Dendritic cell treated with granulocyte-macrophage colony-stimulating factor and Interleukin-4, amounts not matched to agents 40 ng/mL and 50 ng/mL, for 4 days (primary cell): Measurements from ENCODE around the gene EVA1A.

Experiments
- H3K27ac Mint-ChIP-seq: one replicate; pipeline ENCODE4 v1.8.0; 2022; ENCODE audit warnings: mild to moderate bottlenecking, mixed read lengths
- H3K27me3 Mint-ChIP-seq: one replicate; pipeline ENCODE4 v1.8.0; 2022; ENCODE audit warnings: mild to moderate bottlenecking, mixed read lengths
- H3K36me3 Mint-ChIP-seq: one replicate; pipeline ENCODE4 v1.8.0; 2022; ENCODE audit warnings: low read depth, mixed read lengths
- H3K4me1 Mint-ChIP-seq: one replicate; pipeline ENCODE4 v1.8.0; 2022; ENCODE audit warnings: low read depth, mixed read lengths
- H3K4me3 Mint-ChIP-seq: one replicate; pipeline ENCODE4 v1.8.0; 2022; ENCODE audit warnings: mild to moderate bottlenecking, moderate library complexity, mixed read lengths
- H3K9me3 Mint-ChIP-seq: one replicate; pipeline ENCODE4 v1.8.0; 2022; ENCODE audit warnings: mixed read lengths
- intact Hi-C: fragments of 100-400 bp; cut with micrococcal nuclease; formaldehyde crosslinking; loops from one replicate; pipeline ENCODE4 v1.15.0; 2022

The EVA1A gene

DNA sequence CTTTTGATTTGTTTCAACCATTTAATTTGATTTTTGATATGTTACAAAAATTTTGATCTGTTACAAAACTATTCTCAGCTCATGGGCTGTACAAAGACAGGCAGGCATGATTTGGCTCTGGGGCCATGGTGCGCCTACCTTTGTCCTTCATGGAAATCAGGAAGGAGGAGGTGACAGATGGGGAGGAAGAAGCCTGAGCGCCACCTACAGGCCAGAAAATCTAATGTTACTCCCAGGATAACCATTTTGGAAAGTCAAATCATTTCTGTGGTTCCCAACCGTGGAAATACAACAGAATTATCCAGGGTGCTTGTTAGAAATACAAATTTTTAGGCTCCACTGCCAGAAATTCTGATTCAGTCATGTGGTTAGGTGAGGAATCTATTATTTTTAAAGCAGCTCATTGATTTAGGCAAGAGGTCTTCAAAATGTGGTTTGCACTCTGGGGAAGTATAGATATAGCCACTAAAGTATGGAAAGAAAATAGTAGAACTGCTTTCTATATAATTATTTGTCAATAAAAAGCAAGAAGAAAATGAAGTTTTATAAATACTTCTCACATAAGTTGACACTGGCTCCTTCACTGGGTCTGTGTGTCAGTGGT is 93.9 kb downstream of the EVA1A start:
- no peaks in the 10 kb centered on the region for H3K36me3 Mint-ChIP-seq
- no peaks in the 10 kb centered on the region for H3K9me3 Mint-ChIP-seq
- peaks cover 9% of the 10 kb centered on the region for H3K27me3 Mint-ChIP-seq
- intact Hi-C loops = no loop called here
- no peak overlapping the region for H3K4me3 Mint-ChIP-seq
- H3K27ac Mint-ChIP-seq = no peak overlapping the region
- no peaks in the 10 kb centered on the region for H3K4me1 Mint-ChIP-seq

- Mint-ChIP-seq H3K27me3 (peaks cover 9% of the 10 kb centered on the region), H3K9me3 (no peaks in the 10 kb centered on the region), H3K36me3 (no peaks in the 10 kb centered on the region), H3K4me1 (no peaks in the 10 kb centered on the region), H3K4me3 (no peak overlapping the region), H3K27ac (no peak overlapping the region)
- intact Hi-C loops = no loop called here
Observed at GRCh38 chr2:75465317-75465984, 95.3 kb downstream of the EVA1A start.

DNA sequence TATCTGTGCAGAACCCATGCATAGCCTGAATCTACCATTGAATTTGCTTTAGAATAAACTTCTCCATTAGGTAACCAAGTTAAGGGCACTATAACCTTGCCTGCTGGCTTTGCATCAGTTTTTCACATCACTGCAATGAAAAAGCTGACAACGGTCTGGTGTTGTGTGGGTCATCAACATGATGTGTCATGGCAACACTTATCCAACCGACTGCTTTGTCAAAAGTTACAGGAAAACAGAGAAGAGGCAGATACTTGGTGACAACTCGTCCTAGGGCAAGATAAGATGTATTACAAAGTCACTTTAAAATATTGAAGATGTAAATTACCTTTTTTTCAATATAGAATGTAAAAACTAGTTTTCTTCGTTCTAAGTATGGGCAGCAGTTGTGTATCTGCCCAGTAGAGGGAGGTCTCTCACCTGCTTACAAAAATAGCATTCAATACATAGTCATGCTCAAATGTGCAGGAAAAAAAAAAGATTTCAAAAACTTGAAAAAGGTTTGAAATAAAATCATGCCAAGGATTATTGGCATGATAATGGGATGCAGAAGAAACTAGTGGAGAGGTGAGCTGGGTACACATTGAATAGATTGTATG is 96.3 kb downstream of the EVA1A start:
- H3K4me3 Mint-ChIP-seq = no peak overlapping the region
- intact Hi-C loops = no loop called here
- H3K9me3 Mint-ChIP-seq = no peaks in the 10 kb centered on the region
- peaks cover 9% of the 10 kb centered on the region for H3K27me3 Mint-ChIP-seq
- H3K4me1 Mint-ChIP-seq = no peaks in the 10 kb centered on the region
- no peaks in the 10 kb centered on the region for H3K36me3 Mint-ChIP-seq
- no peak overlapping the region for H3K27ac Mint-ChIP-seq

DNA sequence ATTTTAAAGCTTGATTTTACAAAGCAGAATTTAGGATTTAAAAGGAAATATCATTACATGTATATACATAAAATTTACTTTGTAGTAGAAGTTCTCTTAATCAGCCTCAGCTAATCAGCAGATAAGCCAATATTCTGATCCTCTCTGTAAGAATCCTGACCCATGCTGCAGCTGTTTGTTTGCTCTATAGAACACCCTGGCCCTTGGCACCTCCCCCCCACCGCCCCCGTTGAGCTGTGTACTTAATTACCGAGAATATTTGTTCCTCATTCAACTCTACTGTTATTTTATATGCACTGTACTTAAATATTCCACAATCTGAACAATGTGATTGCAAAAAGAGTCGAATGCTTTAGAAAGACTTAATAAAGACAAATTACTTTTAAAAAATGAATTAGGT is 98.0 kb downstream of the EVA1A start:
- no peaks in the 10 kb centered on the region for H3K4me1 Mint-ChIP-seq
- no peaks in the 10 kb centered on the region for H3K36me3 Mint-ChIP-seq
- H3K27me3 Mint-ChIP-seq = peaks cover 8% of the 10 kb centered on the region
- no peak overlapping the region for H3K27ac Mint-ChIP-seq
- intact Hi-C loops = no loop called here
- no peak overlapping the region for H3K4me3 Mint-ChIP-seq
- H3K9me3 Mint-ChIP-seq = no peaks in the 10 kb centered on the region

DNA sequence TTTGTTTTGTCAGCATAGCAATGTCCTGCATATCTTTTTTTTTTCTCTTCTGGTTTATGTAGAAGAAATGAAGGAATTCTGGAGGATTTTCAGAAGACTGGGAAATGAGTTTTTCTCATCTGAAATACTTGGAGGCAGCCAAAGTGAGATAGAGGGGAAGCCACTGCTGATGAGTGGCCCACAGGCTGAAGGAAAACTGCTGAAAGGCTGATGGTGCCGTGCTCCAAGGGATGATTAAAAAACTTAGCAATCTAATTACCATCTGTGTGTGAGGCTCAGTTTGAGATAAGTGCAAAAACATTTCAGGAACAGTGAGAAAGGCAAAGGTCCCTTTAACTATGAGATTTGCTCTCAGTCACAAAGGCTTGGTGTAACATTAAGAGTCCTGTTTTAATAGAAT is 98.5 kb downstream of the EVA1A start:
- Mint-ChIP-seq H3K4me1 (no peaks in the 10 kb centered on the region), H3K27me3 (peaks cover 6% of the 10 kb centered on the region), H3K4me3 (no peak overlapping the region), H3K36me3 (no peaks in the 10 kb centered on the region), H3K9me3 (no peaks in the 10 kb centered on the region), H3K27ac (no peak overlapping the region)
- intact Hi-C loops = no loop called here

GRCh38 chr2:75460630-75461029 is 100.1 kb downstream of the EVA1A start:
- intact Hi-C loops = no loop called here
- no peaks in the 10 kb centered on the region for H3K9me3 Mint-ChIP-seq
- no peaks in the 10 kb centered on the region for H3K36me3 Mint-ChIP-seq
- H3K4me1 Mint-ChIP-seq = no peaks in the 10 kb centered on the region
- H3K27ac Mint-ChIP-seq = no peak overlapping the region
- H3K4me3 Mint-ChIP-seq = no peak overlapping the region
- peaks cover 5% of the 10 kb centered on the region for H3K27me3 Mint-ChIP-seq

GRCh38 chr2:75459565-75460310 is 101.0 kb downstream of the EVA1A start:
- no peaks in the 10 kb centered on the region for H3K4me1 Mint-ChIP-seq
- no peaks in the 10 kb centered on the region for H3K36me3 Mint-ChIP-seq
- H3K9me3 Mint-ChIP-seq = no peaks in the 10 kb centered on the region
- no peak overlapping the region for H3K27ac Mint-ChIP-seq
- intact Hi-C loops = no loop called here
- H3K4me3 Mint-ChIP-seq = no peak overlapping the region
- H3K27me3 Mint-ChIP-seq = peaks cover 5% of the 10 kb centered on the region

GRCh38 chr2:75458201-75458600 is 102.5 kb downstream of the EVA1A start:
- intact Hi-C loops = no loop called here
- H3K36me3 Mint-ChIP-seq = no peaks in the 10 kb centered on the region
- no peaks in the 10 kb centered on the region for H3K4me1 Mint-ChIP-seq
- no peak overlapping the region for H3K27ac Mint-ChIP-seq
- no peak overlapping the region for H3K4me3 Mint-ChIP-seq
- H3K27me3 Mint-ChIP-seq = no peaks in the 10 kb centered on the region
- H3K9me3 Mint-ChIP-seq = no peaks in the 10 kb centered on the region

DNA sequence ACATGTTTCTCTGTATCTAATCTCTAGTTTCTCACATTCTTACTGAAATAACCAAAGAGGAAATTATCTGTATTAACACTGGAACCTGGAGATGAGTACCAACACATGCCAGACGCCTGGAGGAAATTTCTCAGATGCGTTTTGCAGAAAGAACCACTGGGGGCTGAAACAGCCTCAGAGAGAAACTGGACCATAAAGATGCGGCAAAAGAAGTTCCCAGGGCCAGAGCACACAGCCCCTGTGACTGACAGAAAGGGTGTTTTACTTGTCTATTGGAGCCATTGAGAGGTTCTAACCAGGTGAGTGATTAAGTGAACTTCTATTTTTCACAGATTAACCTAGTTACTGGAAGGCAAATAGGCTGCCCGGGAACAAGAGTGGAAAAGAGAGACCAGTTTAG is 103.9 kb downstream of the EVA1A start:
- Mint-ChIP-seq H3K4me3 (no peak overlapping the region), H3K27ac (no peak overlapping the region), H3K9me3 (no peaks in the 10 kb centered on the region), H3K4me1 (no peaks in the 10 kb centered on the region), H3K36me3 (no peaks in the 10 kb centered on the region), H3K27me3 (no peaks in the 10 kb centered on the region)
- intact Hi-C loops = no loop called here

DNA sequence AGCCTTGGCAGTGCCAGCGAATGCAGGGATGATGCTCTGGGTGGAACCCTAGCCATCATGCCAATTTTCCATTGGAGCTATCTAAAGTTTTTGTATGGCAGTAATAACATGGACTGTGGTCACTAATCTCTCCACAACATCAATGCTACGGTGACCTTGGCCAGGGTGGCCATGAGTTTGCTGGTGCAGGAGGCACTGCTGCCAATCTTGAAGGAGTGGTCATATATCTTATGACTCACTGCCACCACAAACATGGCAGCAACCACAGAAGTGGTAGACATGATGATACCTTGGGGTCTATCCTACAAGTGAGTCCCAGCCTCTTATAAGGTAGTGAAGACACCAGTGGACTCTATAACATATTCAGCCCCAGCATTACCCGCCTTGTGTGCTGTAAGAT is 104.6 kb downstream of the EVA1A start:
- intact Hi-C loops = no loop called here
- Mint-ChIP-seq H3K9me3 (no peaks in the 10 kb centered on the region), H3K27ac (no peak overlapping the region), H3K36me3 (no peaks in the 10 kb centered on the region), H3K4me1 (no peaks in the 10 kb centered on the region), H3K27me3 (no peaks in the 10 kb centered on the region), H3K4me3 (no peak overlapping the region)

- Mint-ChIP-seq H3K27me3 (no peaks in the 10 kb centered on the region), H3K4me3 (no peak overlapping the region), H3K36me3 (no peaks in the 10 kb centered on the region), H3K4me1 (no peaks in the 10 kb centered on the region), H3K27ac (no peak overlapping the region), H3K9me3 (peaks cover under 1% of the 10 kb centered on the region)
- intact Hi-C loops = no loop called here
Observed at GRCh38 chr2:75454241-75454620, 106.5 kb downstream of the EVA1A start.

- Mint-ChIP-seq H3K27me3 (no peaks in the 10 kb centered on the region), H3K27ac (no peak overlapping the region)
- intact Hi-C loops = no loop called here
Observed at GRCh38 chr2:75453384-75454240, 107.1 kb downstream of the EVA1A start.

DNA sequence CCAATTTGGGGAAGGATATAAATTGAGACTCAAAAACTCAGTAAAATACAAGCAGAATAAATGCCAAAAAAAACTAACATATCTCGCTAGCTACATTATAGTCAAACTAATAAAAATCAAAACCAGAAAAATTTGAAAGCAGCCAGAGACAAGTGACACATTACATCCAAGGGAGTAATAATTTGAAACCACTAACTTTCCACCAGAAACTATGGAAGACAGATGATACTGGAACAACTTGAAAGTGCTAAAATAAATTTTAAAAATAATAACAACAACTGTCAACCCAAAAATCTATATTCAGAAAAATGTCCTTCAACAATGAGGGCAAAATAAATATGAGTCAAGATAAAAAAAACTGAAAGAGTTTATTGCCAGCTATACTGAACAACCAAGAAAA is 110.7 kb downstream of the EVA1A start:
- Mint-ChIP-seq H3K9me3 (peaks cover 11% of the 10 kb centered on the region), H3K27me3 (no peaks in the 10 kb centered on the region), H3K36me3 (no peaks in the 10 kb centered on the region), H3K27ac (no peak overlapping the region), H3K4me1 (no peaks in the 10 kb centered on the region), H3K4me3 (no peak overlapping the region)
- intact Hi-C loops = no loop called here

More at GRCh38 chr2:75453384-75454240, 107.1 kb downstream of the EVA1A start:
- H3K9me3 Mint-ChIP-seq = peaks cover 7% of the 10 kb centered on the region
- no peaks in the 10 kb centered on the region for H3K4me1 Mint-ChIP-seq
- no peak overlapping the region for H3K4me3 Mint-ChIP-seq
- H3K36me3 Mint-ChIP-seq = no peaks in the 10 kb centered on the region
